IMR-90 (cell line): Measurements from ENCODE around the gene GXYLT1. TPM values are rescaled to one million over a fixed set of nuclear protein-coding genes. Genes with fewer than 3 reads are reported as not detected.

Experiments used
- ATAC-seq: fragments of 200-7000 bp; cut with Tn5 transposase; 2 replicates; pipeline ENCODE4 v1.9.1; 2020; ENCODE audit warnings: low read depth, mild to moderate bottlenecking, moderate library complexity
- BruUV-seq: library from RNA; stranded (reverse); fragments of 400-500 nt; replicated peaks from 2 replicates; lab custom pipeline; 2021; lab: Mats Ljungman, UMichigan
- CTCF ChIA-PET: fragments of 300-600 bp; formaldehyde crosslinking; extraction: SDS; loops from one replicate; lab custom pipeline; 2021; ENCODE audit warnings: antibody characterized with exemption; lab: Yijun Ruan, JAX
- POLR2A ChIA-PET: fragments of 300-600 bp; sonication (Branson Sonifier 250); formaldehyde crosslinking; loops from one replicate; lab custom pipeline; 2022; ENCODE audit warnings: antibody characterized with exemption; ENCODE audit not compliant: unreplicated experiment; lab: Charles Lee
- DNase-seq: peaks from one replicate; pipeline ENCODE4 v3.0.0; 2013
- H2AFZ ChIP-seq: replicated peaks from 2 replicates; pipeline ENCODE3; 2013; ENCODE audit warnings: low read length, mild to moderate bottlenecking; ENCODE audit not compliant: poor library complexity
- H2AK5ac ChIP-seq: 2 replicates; pipeline ENCODE4 v1.6.1; 2013; ENCODE audit warnings: low read depth, low read length, inconsistent platforms
- H2AK9ac ChIP-seq: replicated peaks from 2 replicates; pipeline ENCODE3; 2013; ENCODE audit warnings: mild to moderate bottlenecking, low read depth, low read length, moderate library complexity; ENCODE audit not compliant: poor library complexity
- H2BK120ac ChIP-seq: 2 replicates; pipeline ENCODE4 v1.6.1; 2013; ENCODE audit warnings: low read depth, low read length, inconsistent platforms
- H2BK15ac ChIP-seq: 3 replicates; pipeline ENCODE4 v1.6.1; 2013; ENCODE audit warnings: low read depth, low read length, inconsistent platforms
- H2BK20ac ChIP-seq: 2 replicates; pipeline ENCODE4 v1.6.1; 2013; ENCODE audit warnings: low read depth, mild to moderate bottlenecking, inconsistent platforms, low read length, moderate library complexity
- H2BK5ac ChIP-seq: 2 replicates; pipeline ENCODE4 v1.6.1; 2013; ENCODE audit warnings: mild to moderate bottlenecking, low read depth, low read length, inconsistent platforms; ENCODE audit not compliant: poor library complexity, severe bottlenecking
- H3K14ac ChIP-seq: replicated peaks from 2 replicates; pipeline ENCODE4 v1.6.1; 2013; ENCODE audit warnings: low read depth, low read length, inconsistent platforms
- H3K18ac ChIP-seq: 2 replicates; pipeline ENCODE4 v1.6.1; 2013; ENCODE audit warnings: low read depth, low read length, control low read depth
- H3K23ac ChIP-seq: 2 replicates; pipeline ENCODE4 v1.6.1; 2013; ENCODE audit warnings: low read depth, low read length, inconsistent platforms
- H3K27ac ChIP-seq: 2 replicates; pipeline ENCODE4 v1.5.1; 2013; ENCODE audit warnings: mild to moderate bottlenecking, control low read depth, low read length; ENCODE audit not compliant: insufficient read depth
- H3K27me3 ChIP-seq: 2 replicates; pipeline ENCODE4 v1.6.1; 2013; ENCODE audit warnings: low read length; ENCODE audit not compliant: control insufficient read depth, insufficient read depth
- H3K36me3 ChIP-seq: 2 replicates; pipeline ENCODE4 v1.6.1; 2013; ENCODE audit warnings: low read length, mixed read lengths; ENCODE audit not compliant: control insufficient read depth, insufficient read depth
- H3K4ac ChIP-seq: 2 replicates; pipeline ENCODE4 v1.6.1; 2013; ENCODE audit warnings: low read depth, low read length, inconsistent platforms
- H3K4me1 ChIP-seq: 2 replicates; pipeline ENCODE4 v1.6.1; 2013; ENCODE audit warnings: low read length, mixed read lengths; ENCODE audit not compliant: control insufficient read depth, insufficient read depth
- H3K4me2 ChIP-seq: 2 replicates; pipeline ENCODE4 v1.6.1; 2013; ENCODE audit warnings: low read depth, mild to moderate bottlenecking, control low read depth, low read length, moderate library complexity
- H3K4me3 ChIP-seq: 2 replicates; pipeline ENCODE4 v1.5.1; 2013; ENCODE audit warnings: low read depth, mild to moderate bottlenecking, control low read depth, low read length, moderate library complexity; ENCODE audit not compliant: insufficient read depth
- H3K56ac ChIP-seq: 2 replicates; pipeline ENCODE4 v1.6.1; 2013; ENCODE audit warnings: low read length, inconsistent platforms; ENCODE audit not compliant: insufficient read depth; ENCODE audit errors: extremely low read depth
- H3K79me1 ChIP-seq, 2 experiments: 2 replicates each; pipeline ENCODE4 v1.6.1; 2013; ENCODE audit warnings: low read length in 2 of 2, inconsistent platforms in 1 of 2, low read depth in 1 of 2
- H3K9ac ChIP-seq: 2 replicates; pipeline ENCODE4 v1.6.1; 2013; ENCODE audit warnings: low read depth, low read length, control low read depth
- H3K9me1 ChIP-seq: 2 replicates; pipeline ENCODE4 v1.6.1; 2013; ENCODE audit warnings: low read length, inconsistent platforms; ENCODE audit not compliant: insufficient read depth
- H3K9me3 ChIP-seq: 2 replicates; pipeline ENCODE4 v1.6.1; 2013; ENCODE audit warnings: low read length; ENCODE audit not compliant: control insufficient read depth, insufficient read depth
- H4K20me1 ChIP-seq: 2 replicates; pipeline ENCODE4 v1.6.1; 2013; ENCODE audit warnings: low read length, inconsistent platforms; ENCODE audit not compliant: insufficient read depth
- H4K5ac ChIP-seq: 2 replicates; pipeline ENCODE4 v1.6.1; 2013; ENCODE audit warnings: mild to moderate bottlenecking, low read depth, low read length, control low read depth
- H4K8ac ChIP-seq, 2 experiments: 2 replicates each; pipeline ENCODE4 v1.6.1; 2013; ENCODE audit warnings: low read depth in 2 of 2, low read length in 2 of 2, control low read depth in 1 of 2, inconsistent platforms in 1 of 2
- H4K91ac ChIP-seq: 2 replicates; pipeline ENCODE4 v1.6.1; 2013; ENCODE audit warnings: low read depth, low read length, inconsistent platforms; ENCODE audit not compliant: insufficient read depth
- BHLHE40 ChIP-seq: fragments of 150-350 bp; IDR thresholded peaks from 2 replicates; pipeline ENCODE4 v1.6.1; 2016; ENCODE audit warnings: mild to moderate bottlenecking, low read depth, low read length
- CEBPB ChIP-seq: IDR thresholded peaks from 2 replicates; pipeline ENCODE4 v1.6.1; 2012; ENCODE audit warnings: low read depth, low read length, improper control_type of control experiment
- CHD1 ChIP-seq: IDR thresholded peaks from 2 replicates; pipeline ENCODE4 v1.6.1; 2012; ENCODE audit warnings: low read depth, low read length, improper control_type of control experiment
- ELK1 ChIP-seq: fragments of 150-350 bp; IDR thresholded peaks from 2 replicates; pipeline ENCODE4 v1.6.1; 2016; ENCODE audit warnings: low read depth, mild to moderate bottlenecking, low read length, moderate library complexity, borderline replicate concordance
- FOS ChIP-seq: fragments of 150-350 bp; IDR thresholded peaks from 2 replicates; pipeline ENCODE4 v1.6.1; 2016; ENCODE audit warnings: low read depth, low read length
- MAFK ChIP-seq: IDR thresholded peaks from 2 replicates; pipeline ENCODE4 v1.6.1; 2012; ENCODE audit warnings: low read depth, low read length, improper control_type of control experiment
- MAZ ChIP-seq: IDR thresholded peaks from 2 replicates; pipeline ENCODE4 v1.6.1; 2012; ENCODE audit warnings: low read depth, mild to moderate bottlenecking, low read length, improper control_type of control experiment, moderate library complexity, borderline replicate concordance
- MXI1 ChIP-seq: IDR thresholded peaks from 2 replicates; pipeline ENCODE4 v1.6.1; 2012; ENCODE audit warnings: low read depth, mild to moderate bottlenecking, low read length, moderate library complexity, borderline replicate concordance
- NFE2L2 ChIP-seq: fragments of 150-350 bp; IDR thresholded peaks from 2 replicates; pipeline ENCODE4 v1.6.1; 2016; ENCODE audit warnings: low read depth, mild to moderate bottlenecking, low read length
- POLR2A ChIP-seq: IDR thresholded peaks from 2 replicates; pipeline ENCODE4 v1.6.1; 2012; ENCODE audit warnings: mild to moderate bottlenecking, low read depth, low read length
- RAD21 ChIP-seq: IDR thresholded peaks from 2 replicates; pipeline ENCODE4 v1.6.1; 2012; ENCODE audit warnings: low read length, improper control_type of control experiment
- RCOR1 ChIP-seq: IDR thresholded peaks from 2 replicates; pipeline ENCODE4 v1.6.1; 2012; ENCODE audit warnings: mild to moderate bottlenecking, low read length, improper control_type of control experiment; ENCODE audit not compliant: insufficient replicate concordance
- RFX5 ChIP-seq: IDR thresholded peaks from 2 replicates; pipeline ENCODE4 v1.8.0; 2012; ENCODE audit warnings: low read depth, mild to moderate bottlenecking, low read length, moderate library complexity
- SMC3 ChIP-seq: fragments of 150-350 bp; IDR thresholded peaks from 2 replicates; pipeline ENCODE4 v1.6.1; 2016; ENCODE audit warnings: low read depth, mild to moderate bottlenecking, antibody characterized with exemption, low read length, moderate library complexity
- dilution Hi-C: fragments of 300-500 bp; cut with HindIII; formaldehyde crosslinking; loops from one replicate; pipeline ENCODE4 v1.14.3; 2018; ENCODE audit warnings: low sequenced_read_pairs; ENCODE audit not compliant: unreplicated experiment
- in situ Hi-C: fragments of 300-500 bp; cut with MboI; formaldehyde crosslinking; loops from 3 replicates; pipeline ENCODE4 v1.14.3; 2019; ENCODE audit warnings: low sequenced_read_pairs, inconsistent platforms, mixed read lengths
- intact Hi-C: fragments of 100-400 bp; cut with micrococcal nuclease; formaldehyde crosslinking; loops from 2 replicates; pipeline ENCODE4 v1.10.0; 2022
- polyA plus RNA-seq, 3 experiments: library from polyadenylated mRNA; depleted of rRNA; stranded (reverse); fragments of >200 nt; gene quantifications; 2 replicates each; pipeline ENCODE4 v1.2.3, GENCODE V29; 2012; ENCODE audit warnings: low replicate concordance in 1 of 3
- total RNA-seq: library from RNA; depleted of rRNA; stranded (reverse); fragments of >200 nt; gene quantifications from 2 replicates; pipeline ENCODE4 v1.2.3, GENCODE V29; 2012
- TF ChIP-seq, protein P1 (sequence below): fragments of 150-350 bp; IDR thresholded peaks from 2 replicates; pipeline ENCODE4 v1.6.1; 2017; ENCODE audit warnings: mild to moderate bottlenecking, antibody characterized with exemption, low read length, low read depth
- TF ChIP-seq, protein P2 (sequence below): conservative IDR thresholded peaks from 2 replicates; pipeline ENCODE4 v1.5.1; 2012; ENCODE audit warnings: mild to moderate bottlenecking, low read depth, low read length, improper control_type of control experiment

Gene GXYLT1
- total and polyA plus RNA-seq, 2 of the 4 experiments (the other 2 are of a cell fraction) = 8.5 to 8.6 TPM

GRCh38 chr12:42173961-42174521, 29.4 kb upstream of the GXYLT1 start:
- H2AFZ ChIP-seq = no peak overlapping the region
- no peak overlapping the region for H3K56ac ChIP-seq
- H3K4me3 ChIP-seq = no peak overlapping the region
- H3K27me3 ChIP-seq = no peaks in the 10 kb centered on the region
- ATAC-seq (no peak), DNase-seq (no peak)
- H4K8ac ChIP-seq = no peak overlapping the region
- H4K20me1 ChIP-seq = no peaks in the 10 kb centered on the region
- peaks cover 21 to 28% of the 10 kb centered on the region in 2 experiments; a peak in 3 of 4 replicates for H3K79me1 ChIP-seq
- no peaks in the 10 kb centered on the region for H3K4me1 ChIP-seq
- no peak overlapping the region for H4K91ac ChIP-seq
- H2BK20ac ChIP-seq = no peak overlapping the region
- H3K9me3 ChIP-seq = no peaks in the 10 kb centered on the region
- H3K36me3 ChIP-seq = 0 out of 2 replicates have a peak, but pooled peaks cover 4% of the 10 kb centered on the region
- H2BK15ac ChIP-seq = no peak overlapping the region
- dilution Hi-C loops = no loop called here
- H3K4ac ChIP-seq = no peak overlapping the region
- no peak overlapping the region for H3K9ac ChIP-seq
- H4K5ac ChIP-seq = no peak overlapping the region
- no peak overlapping the region for H3K27ac ChIP-seq
- no peak overlapping the region for H3K18ac ChIP-seq
- no peak overlapping the region for H2AK9ac ChIP-seq
- TF ChIP-seq CEBPB = no peak
- TF ChIP-seq RCOR1 = no peak
- TF ChIP-seq MAZ = no peak
- TF ChIP-seq, protein P1, sequence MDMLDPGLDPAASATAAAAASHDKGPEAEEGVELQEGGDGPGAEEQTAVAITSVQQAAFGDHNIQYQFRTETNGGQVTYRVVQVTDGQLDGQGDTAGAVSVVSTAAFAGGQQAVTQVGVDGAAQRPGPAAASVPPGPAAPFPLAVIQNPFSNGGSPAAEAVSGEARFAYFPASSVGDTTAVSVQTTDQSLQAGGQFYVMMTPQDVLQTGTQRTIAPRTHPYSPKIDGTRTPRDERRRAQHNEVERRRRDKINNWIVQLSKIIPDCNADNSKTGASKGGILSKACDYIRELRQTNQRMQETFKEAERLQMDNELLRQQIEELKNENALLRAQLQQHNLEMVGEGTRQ = no peak
- no peak for TF ChIP-seq RAD21
- TF ChIP-seq NFE2L2 = no peak
- TF ChIP-seq POLR2A = no peak
- TF ChIP-seq BHLHE40 = no peak
- TF ChIP-seq RFX5 = no peak
- TF ChIP-seq CHD1 = no peak
- TF ChIP-seq SMC3 = no peak
- TF ChIP-seq, protein P2, sequence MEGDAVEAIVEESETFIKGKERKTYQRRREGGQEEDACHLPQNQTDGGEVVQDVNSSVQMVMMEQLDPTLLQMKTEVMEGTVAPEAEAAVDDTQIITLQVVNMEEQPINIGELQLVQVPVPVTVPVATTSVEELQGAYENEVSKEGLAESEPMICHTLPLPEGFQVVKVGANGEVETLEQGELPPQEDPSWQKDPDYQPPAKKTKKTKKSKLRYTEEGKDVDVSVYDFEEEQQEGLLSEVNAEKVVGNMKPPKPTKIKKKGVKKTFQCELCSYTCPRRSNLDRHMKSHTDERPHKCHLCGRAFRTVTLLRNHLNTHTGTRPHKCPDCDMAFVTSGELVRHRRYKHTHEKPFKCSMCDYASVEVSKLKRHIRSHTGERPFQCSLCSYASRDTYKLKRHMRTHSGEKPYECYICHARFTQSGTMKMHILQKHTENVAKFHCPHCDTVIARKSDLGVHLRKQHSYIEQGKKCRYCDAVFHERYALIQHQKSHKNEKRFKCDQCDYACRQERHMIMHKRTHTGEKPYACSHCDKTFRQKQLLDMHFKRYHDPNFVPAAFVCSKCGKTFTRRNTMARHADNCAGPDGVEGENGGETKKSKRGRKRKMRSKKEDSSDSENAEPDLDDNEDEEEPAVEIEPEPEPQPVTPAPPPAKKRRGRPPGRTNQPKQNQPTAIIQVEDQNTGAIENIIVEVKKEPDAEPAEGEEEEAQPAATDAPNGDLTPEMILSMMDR = no peak
- no peak for TF ChIP-seq MXI1
- no peak for TF ChIP-seq ELK1
- no peak for TF ChIP-seq FOS
- no peak for TF ChIP-seq MAFK
- H3K14ac ChIP-seq = no peak overlapping the region
- in situ Hi-C loops = no loop called here
- CTCF ChIA-PET = no interaction called here
- H2BK120ac ChIP-seq = no peak overlapping the region
- POLR2A ChIA-PET = no interaction called here
- no peak overlapping the region for H3K4me2 ChIP-seq
- H3K23ac ChIP-seq = no peak overlapping the region
- no peak overlapping the region for H2BK5ac ChIP-seq
- no peak overlapping the region for H2AK5ac ChIP-seq
- H3K9me1 ChIP-seq = no peaks in the 10 kb centered on the region
- no TSS peak for BruUV-seq
- intact Hi-C loops = no loop called here
